Naive thymus-derived CD4-positive, alpha-beta T cell (primary cell): Measurements from ENCODE around the gene PLAAT4. TPM values are rescaled to one million over a fixed set of nuclear protein-coding genes. Genes with fewer than 3 reads are reported as not detected.

Experiments
- ATAC-seq: fragments of 150-1000 bp; cut with Tn5 transposase; 2 replicates; pipeline ENCODE4 v1.10.0; 2021; ENCODE audit warnings: mild to moderate bottlenecking, moderate library complexity
- CTCF ChIA-PET: fragments of 350-600 bp; sonication (Branson Sonifier 250); formaldehyde crosslinking; loops from one replicate; lab custom pipeline; 2021; ENCODE audit warnings: antibody characterized with exemption; lab: Charles Lee
- POLR2A ChIA-PET: fragments of 350-600 bp; sonication (Branson Sonifier 250); formaldehyde crosslinking; loops from one replicate; lab custom pipeline; 2021; ENCODE audit warnings: antibody characterized with exemption, inconsistent platforms; lab: Charles Lee
- DNase-seq, 9 donors: peaks; one replicate each; pipeline versions ENCODE4 v3.0.0 to v3.0.0-alpha.2; 2020 to 2022; ENCODE audit warnings: mixed read lengths in 1 of 9
- H3K27ac ChIP-seq: one replicate; pipeline ENCODE4 v1.7.0; 2013; ENCODE audit warnings: mild to moderate bottlenecking, low read depth, low read length, moderate library complexity
- H3K27me3 ChIP-seq, 2 donors: one replicate each; pipeline ENCODE4 v1.7.0; 2013; ENCODE audit warnings: low read length in 2 of 2, mild to moderate bottlenecking in 2 of 2, moderate library complexity in 2 of 2; ENCODE audit not compliant: control insufficient read depth in 2 of 2, insufficient read depth in 2 of 2
- H3K36me3 ChIP-seq, 3 experiments: 1 replicate in 2 of 3; 2 replicates in 1 of 3; pipeline ENCODE4 v1.7.0; 2013; ENCODE audit warnings: low read length in 3 of 3, mild to moderate bottlenecking in 3 of 3, moderate library complexity in 1 of 3; ENCODE audit not compliant: insufficient read depth in 3 of 3, control insufficient read depth in 2 of 3
- H3K4me1 ChIP-seq, 2 donors: one replicate each; pipeline ENCODE4 v1.7.0; 2013; ENCODE audit warnings: low read length in 2 of 2, mild to moderate bottlenecking in 2 of 2, moderate library complexity in 1 of 2; ENCODE audit not compliant: control insufficient read depth in 2 of 2, insufficient read depth in 2 of 2
- H3K4me3 ChIP-seq: 2 replicates; pipeline ENCODE4 v1.7.0; 2013; ENCODE audit warnings: mild to moderate bottlenecking, low read length
- H3K9me3 ChIP-seq, 3 experiments: 1 replicate in 2 of 3; 2 replicates in 1 of 3; pipeline ENCODE4 v1.7.0; 2013; ENCODE audit warnings: low read length in 3 of 3; ENCODE audit not compliant: control insufficient read depth in 2 of 3
- H3K27ac Mint-ChIP-seq, 9 donors: one replicate each; pipeline ENCODE4 v1.8.0; 2020 to 2022; ENCODE audit warnings: mixed read lengths in 9 of 9, mild to moderate bottlenecking in 8 of 9, moderate library complexity in 5 of 9, inconsistent platforms in 2 of 9
- H3K27me3 Mint-ChIP-seq, 5 donors: one replicate each; pipeline ENCODE4 v1.8.0; 2021 to 2022; ENCODE audit warnings: mixed read lengths in 5 of 5, mild to moderate bottlenecking in 1 of 5
- H3K36me3 Mint-ChIP-seq, 5 donors: one replicate each; pipeline ENCODE4 v1.8.0; 2020 to 2022; ENCODE audit warnings: mixed read lengths in 5 of 5, mild to moderate bottlenecking in 3 of 5, inconsistent platforms in 1 of 5
- H3K4me1 Mint-ChIP-seq, 7 donors: one replicate each; pipeline ENCODE4 v1.8.0; 2020 to 2022; ENCODE audit warnings: mixed read lengths in 7 of 7, mild to moderate bottlenecking in 3 of 7, inconsistent platforms in 1 of 7
- H3K4me3 Mint-ChIP-seq, 10 donors: one replicate each; pipeline ENCODE4 v1.8.0; 2020 to 2022; ENCODE audit warnings: mild to moderate bottlenecking in 10 of 10, mixed read lengths in 10 of 10, moderate library complexity in 6 of 10, inconsistent platforms in 2 of 10
- H3K9me3 Mint-ChIP-seq, 11 donors: one replicate each; pipeline ENCODE4 v1.8.0; 2020 to 2022; ENCODE audit warnings: mixed read lengths in 11 of 11, mild to moderate bottlenecking in 4 of 11, inconsistent platforms in 1 of 11, moderate library complexity in 1 of 11
- intact Hi-C, 2 donors: fragments of 100-400 bp; cut with micrococcal nuclease; formaldehyde crosslinking; loops; one replicate each; pipeline ENCODE4 v1.15.1; 2023
- polyA plus RNA-seq, 2 donors: library from polyadenylated mRNA; unstranded; fragments of 300-500 nt; fragmentation: Illumina TruSeq; gene quantifications; one replicate each; pipeline ENCODE4 v1.2.3, GENCODE V29; 2021
- total RNA-seq, 6 experiments: library from RNA in 5 of 6; stranded (reverse) in 5 of 6; gene quantifications; 1 replicate in 5 of 6; 2 replicates in 1 of 6; pipeline ENCODE4 v1.2.3 and lab custom pipeline; 2021 to 2026

Gene PLAAT4
- total and polyA plus RNA-seq, 7 experiments from 2014 or later: 96.2 to 468 (median 132) TPM

- ChIA-PET CTCF (no interaction called here), POLR2A (no interaction called here)
- peak overlapping the region in 6 of 9 donors; percentile 25 to 65 (median 54) for H3K27ac Mint-ChIP-seq
- H3K9me3 Mint-ChIP-seq: peaks cover 5 to 41% (median 16%) of the 10 kb centered on the region in 11 donors
- H3K4me3 Mint-ChIP-seq: peak overlapping the region in 2 of 10 donors; percentile 16 to 44
- Histone ChIP-seq H3K27me3 (no peaks in the 10 kb centered on the region), H3K4me3 (no peak overlapping the region), H3K4me1 (peaks cover 0 to 6% of the 10 kb centered on the region in 2 donors), H3K36me3 (no peaks in the 10 kb centered on the region), H3K9me3 (peaks cover 0 to 9% (median 9%) of the 10 kb centered on the region in 3 experiments), H3K27ac (no peak overlapping the region)
- intact Hi-C loops: no loop called here
- DNase-seq (peak in 1 of 9 donors; percentile 10), ATAC-seq (no peak)
- peaks cover 10 to 17% (median 12%) of the 10 kb centered on the region in 5 donors for H3K27me3 Mint-ChIP-seq
- H3K4me1 Mint-ChIP-seq: peaks cover 14 to 24% (median 20%) of the 10 kb centered on the region in 7 donors
- H3K36me3 Mint-ChIP-seq: peaks cover 0 to 20% (median 19%) of the 10 kb centered on the region in 5 donors
Observed at GRCh38 chr11:63502252-63502820, 34.3 kb upstream of the PLAAT4 start.

GRCh38 chr11:63503492-63503891 is 33.1 kb upstream of the PLAAT4 start:
- H3K4me3 ChIP-seq: no peak overlapping the region
- H3K4me3 Mint-ChIP-seq: no peak overlapping the region
- H3K27me3 ChIP-seq: no peaks in the 10 kb centered on the region
- H3K27ac Mint-ChIP-seq: peak overlapping the region in 1 of 9 donors; percentile 28
- H3K36me3 ChIP-seq: no peaks in the 10 kb centered on the region
- H3K36me3 Mint-ChIP-seq: peaks cover 0 to 20% (median 15%) of the 10 kb centered on the region in 5 donors
- POLR2A ChIA-PET: no interaction called here
- H3K27me3 Mint-ChIP-seq: peaks cover 2 to 8% (median 3%) of the 10 kb centered on the region in 5 donors
- intact Hi-C loops: no loop called here
- H3K4me1 ChIP-seq: peaks cover 0 to 6% of the 10 kb centered on the region in 2 donors
- ATAC-seq (peak; percentile 65), DNase-seq (no peak)
- CTCF ChIA-PET: no interaction called here
- H3K27ac ChIP-seq: no peak overlapping the region
- peaks cover 14 to 28% (median 20%) of the 10 kb centered on the region in 7 donors for H3K4me1 Mint-ChIP-seq
- H3K9me3 ChIP-seq: peaks cover 0 to 9% (median 9%) of the 10 kb centered on the region in 3 experiments
- H3K9me3 Mint-ChIP-seq: peaks cover 5 to 31% (median 16%) of the 10 kb centered on the region in 11 donors

- intact Hi-C loops: no loop called here
- Mint-ChIP-seq H3K4me3 (no peak overlapping the region), H3K36me3 (peaks cover 0 to 20% (median 12%) of the 10 kb centered on the region in 5 donors), H3K27ac (no peak overlapping the region), H3K27me3 (peaks cover 0 to 6% (median 0%) of the 10 kb centered on the region in 5 donors), H3K9me3 (peaks cover 5 to 26% (median 15%) of the 10 kb centered on the region in 11 donors), H3K4me1 (peaks cover 14 to 28% (median 20%) of the 10 kb centered on the region in 7 donors)
- Histone ChIP-seq H3K4me1 (peaks cover 0 to 6% of the 10 kb centered on the region in 2 donors), H3K27ac (no peak overlapping the region), H3K36me3 (no peaks in the 10 kb centered on the region), H3K4me3 (no peak overlapping the region), H3K9me3 (peaks cover 0 to 9% (median 9%) of the 10 kb centered on the region in 3 experiments), H3K27me3 (no peaks in the 10 kb centered on the region)
- ChIA-PET CTCF (no interaction called here), POLR2A (no interaction called here)
- DNase-seq (no peak), ATAC-seq (no peak)
Observed at GRCh38 chr11:63504054-63504453, 32.6 kb upstream of the PLAAT4 start.

GRCh38 chr11:63504933-63505586 is 31.5 kb upstream of the PLAAT4 start:
- H3K4me1 ChIP-seq: peaks cover 0 to 6% of the 10 kb centered on the region in 2 donors
- peaks cover 14 to 28% (median 20%) of the 10 kb centered on the region in 7 donors for H3K4me1 Mint-ChIP-seq
- H3K27me3 Mint-ChIP-seq: no peaks in the 10 kb centered on the region
- no peak overlapping the region for H3K27ac Mint-ChIP-seq
- ChIA-PET CTCF (no interaction called here), POLR2A (no interaction called here)
- no peak for DNase-seq
- H3K9me3 Mint-ChIP-seq: peaks cover 5 to 16% (median 7%) of the 10 kb centered on the region in 11 donors
- intact Hi-C loops: no loop called here
- H3K27me3 ChIP-seq: no peaks in the 10 kb centered on the region
- H3K4me3 ChIP-seq: no peak overlapping the region
- H3K36me3 ChIP-seq: no peaks in the 10 kb centered on the region
- H3K27ac ChIP-seq: no peak overlapping the region
- no peak overlapping the region for H3K4me3 Mint-ChIP-seq
- no peak for ATAC-seq
- H3K9me3 ChIP-seq: peaks cover 0 to 5% (median 5%) of the 10 kb centered on the region in 3 experiments
- peaks cover 0 to 16% (median 7%) of the 10 kb centered on the region in 5 donors for H3K36me3 Mint-ChIP-seq

- no peak for DNase-seq
- intact Hi-C loops: no loop called here
- H3K27me3 Mint-ChIP-seq: no peaks in the 10 kb centered on the region
- H3K36me3 Mint-ChIP-seq: peaks cover 0 to 10% (median 0%) of the 10 kb centered on the region in 5 donors
- Histone ChIP-seq H3K4me3 (no peak within 1 kb of the TSS), H3K27ac (no peak within 1 kb of the TSS), H3K36me3 (no peaks in the 10 kb centered on the region), H3K4me1 (peaks cover 0 to 6% of the 10 kb centered on the region in 2 donors), H3K9me3 (no peaks in the 10 kb centered on the region), H3K27me3 (no peaks in the 10 kb centered on the region)
- H3K4me1 Mint-ChIP-seq: peaks cover 14 to 28% (median 20%) of the 10 kb centered on the region in 7 donors
- peak within 1 kb of the TSS in 1 of 9 donors; percentile 70 for H3K27ac Mint-ChIP-seq
- peak within 1 kb of the TSS in 2 of 10 donors; percentile 29 to 35 for H3K4me3 Mint-ChIP-seq
- CTCF ChIA-PET: no interaction called here
- POLR2A ChIA-PET: no interaction called here
- H3K9me3 Mint-ChIP-seq: peaks cover 0 to 6% (median 0%) of the 10 kb centered on the region in 11 donors
- ATAC-seq: peak; percentile 63
Observed at GRCh38 chr11:63505857-63506528, 30.6 kb upstream of the PLAAT4 start, which contains the start of gene LGALS12. Gene LGALS12, plus strand, starts transcription at chr11:63506084. Its CDS starts 375 bp downstream, at chr11:63506459.

- Mint-ChIP-seq H3K4me1 (peaks cover 12 to 27% (median 18%) of the 10 kb centered on the region in 7 donors), H3K4me3 (peak overlapping the region in 1 of 10 donors; percentile 35), H3K9me3 (peaks cover 0 to 3% (median 0%) of the 10 kb centered on the region in 11 donors), H3K27me3 (no peaks in the 10 kb centered on the region), H3K36me3 (peaks cover 0 to 10% (median 0%) of the 10 kb centered on the region in 5 donors), H3K27ac (peak overlapping the region in 1 of 9 donors; percentile 70)
- Histone ChIP-seq H3K36me3 (no peaks in the 10 kb centered on the region), H3K4me1 (peaks cover 0 to 6% of the 10 kb centered on the region in 2 donors), H3K4me3 (no peak overlapping the region), H3K27ac (no peak overlapping the region), H3K27me3 (no peaks in the 10 kb centered on the region), H3K9me3 (no peaks in the 10 kb centered on the region)
- ATAC-seq: no peak
- intact Hi-C loops: no loop called here
- CTCF ChIA-PET: no interaction called here
- POLR2A ChIA-PET: no interaction called here
- DNase-seq: no peak
Observed at GRCh38 chr11:63506876-63507275, 29.7 kb upstream of the PLAAT4 start.
